Heart left ventricle (tissue), 16 donors: ENCODE results near the gene PNMA8A. TPM values are rescaled to one million over a fixed set of nuclear protein-coding genes. Genes with fewer than 3 reads are reported as not detected.
"Not testable (repeated sequence)": the region's sequence is repeated elsewhere in the genome, so short reads cannot be mapped to it uniquely, and the experiment has no call there.

Source experiments
- ATAC-seq, 4 donors: fragments of 200-7000 bp; cut with Tn5 transposase; one replicate each; pipeline ENCODE4 v1.9.1; 2020 to 2022; ENCODE audit warnings: moderate library complexity in 4 of 4, mild to moderate bottlenecking in 3 of 4, moderate number of reproducible peaks in 1 of 4
- DNase-seq, 5 donors: peaks; one replicate each; pipeline ENCODE4 v3.0.0-alpha.2; 2020
- H3K27ac ChIP-seq, 12 donors: fragments of 200-600 bp; sonication (generic) in 4 of 12; one replicate each; pipeline versions ENCODE4 v1.5.0 to v1.8.0; 2016 to 2022; ENCODE audit warnings: mild to moderate bottlenecking in 2 of 12
- H3K27me3 ChIP-seq, 9 donors: fragments of 200-600 bp; sonication (generic) in 2 of 9; one replicate each; pipeline versions ENCODE4 v1.5.1 to v1.8.0; 2016 to 2022; ENCODE audit warnings: mild to moderate bottlenecking in 3 of 9
- H3K36me3 ChIP-seq, 9 donors: fragments of 200-600 bp; sonication (generic) in 2 of 9; one replicate each; pipeline versions ENCODE4 v1.5.0 to v1.8.0; 2018 to 2022; ENCODE audit warnings: mild to moderate bottlenecking in 2 of 9
- H3K4me1 ChIP-seq, 12 donors: fragments of 200-600 bp; sonication (generic) in 4 of 12; one replicate each; pipeline versions ENCODE4 v1.5.0 to v1.8.0; 2016 to 2022; ENCODE audit warnings: mild to moderate bottlenecking in 3 of 12
- H3K4me3 ChIP-seq, 12 donors: fragments of 200-600 bp; sonication (generic) in 4 of 12; one replicate each; pipeline versions ENCODE4 v1.5.0 to v1.8.0; 2017 to 2022; ENCODE audit warnings: mild to moderate bottlenecking in 9 of 12, moderate library complexity in 4 of 12
- H3K9me3 ChIP-seq, 12 donors: fragments of 200-600 bp; sonication (generic) in 4 of 12; one replicate each; pipeline versions ENCODE4 v1.5.0 to v1.8.0; 2016 to 2022; ENCODE audit warnings: mild to moderate bottlenecking in 1 of 12
- CTCF ChIP-seq, 12 donors: fragments of 200-600 bp; sonication (generic) in 4 of 12; IDR thresholded peaks; one replicate each; pipeline versions ENCODE4 v1.5.0 to v1.8.0; 2018 to 2022; ENCODE audit warnings: antibody characterized with exemption in 12 of 12, mild to moderate bottlenecking in 5 of 12
- POLR2A ChIP-seq, 2 donors: fragments of 450-650 bp; IDR thresholded peaks; one replicate each; pipeline ENCODE4 v1.6.1; 2017; ENCODE audit warnings: antibody characterized with exemption in 2 of 2, mild to moderate bottlenecking in 2 of 2, moderate library complexity in 2 of 2
- WGBS, 4 donors: extraction: QIAGEN DNeasy Blood & Tissue Kit in 2 of 4; methylation state at CpG; one replicate each; pipeline versions ENCODE4 v1.1.5 to v1.1.7; 2013 to 2018; 5-methylcytosine and 5-hydroxymethylcytosine counted together
- intact Hi-C, 10 donors: fragments of 100-400 bp; cut with DNase I; formaldehyde crosslinking; loops; one replicate each; pipeline versions ENCODE4 v1.11.1 to v1.14.2; 2022
- polyA plus RNA-seq, 2 donors: library from polyadenylated mRNA; stranded (reverse); fragments of 200-250 nt; gene quantifications; one replicate each; pipeline ENCODE4 v1.2.3, GENCODE V29; 2013
- total RNA-seq, 9 donors: library from RNA; depleted of rRNA in 2 of 9; stranded (reverse); fragments of >200 nt in 2 of 9; fragmentation: NEBNext Ultra II Directional in 3 of 9; extraction: Animal tissue kit (Norgen Biotek cat#: 25700) in 3 of 9; gene quantifications; one replicate each; pipeline versions ENCODE4 v1.1.0 to v1.2.4, GENCODE V29; 2016 to 2023
- donor health status: ischemic (EF 13 %, LVEDD 7.1; RV severe dilation, severe dysfunction).
- donor health status: healthy with polysubstance abuse.
- donor health status: DM: no; HTN: yes; CAD: no.
- donor health status: DM: no; HTN: no; CAD: no.
- donor health status: ischemic (EF 25% LVEDD 6.9; RV normal size, moderate dysfunction).
- donor health status: ischemic (EF 25% LVEDD 5.7; RV mildly dilated, moderate dysfunction).
- donor health status: healthy.
- donor health status: DM: yes; HTN: yes; CAD: no.
- donor health status: ischemic (EF 35%, LVEDD 5.7; RV mildly dilated, moderate dysfunction).
- donor health status: nonischemic (EF 11% LVEDD 7.7; RV severe dilation, severe dysfunction).
- donor health status: DM: yes; HTN: yes; CAD: no.
- donor health status: PGD.
- donor health status: ischemic (EF 29% LVEDD 5.4; RV normal size, mild dysfunction).
- donor health status: nonischemic (EF 23%, LVEDD 6.1; RV moderate dilation, normal function).

Gene PNMA8A
- total and polyA plus RNA-seq, 11 donors = 2.1 to 12.1 (median 9.2) TPM

GRCh38 chr19:46447006-46447405 lies 24.4 kb downstream of the PNMA8A start:
- ATAC-seq (no peak), DNase-seq (no peak)
- H3K4me1 ChIP-seq = peaks cover 0 to 28% (median 10%) of the 10 kb centered on the region in 12 donors
- TF ChIP-seq POLR2A (IDR thresholded peaks at IDR 0.05) = no peak
- no peak for TF ChIP-seq CTCF (IDR thresholded peaks at IDR 0.05)
- H3K27ac ChIP-seq = peak overlapping the region in 3 of 12 donors; percentile 39 to 72 (median 65)
- intact Hi-C loops = no loop called here
- WGBS, 4 donors = 53 to 57% (median 54%) methylated on average over 3 of the region's 3 CpGs
- H3K4me3 ChIP-seq = no peak overlapping the region
- H3K9me3 ChIP-seq = peaks cover 0 to 11% (median 0%) of the 10 kb centered on the region in 12 donors
- H3K27me3 ChIP-seq = no peaks in the 10 kb centered on the region
- no peaks in the 10 kb centered on the region for H3K36me3 ChIP-seq

GRCh38 chr19:46446021-46446420 lies 25.3 kb downstream of the PNMA8A start:
- ATAC-seq = no peak
- Histone ChIP-seq H3K4me3 (no peak overlapping the region), H3K36me3 (no peaks in the 10 kb centered on the region), H3K4me1 (peaks cover 0 to 23% (median 7%) of the 10 kb centered on the region in 12 donors), H3K27ac (no peak overlapping the region), H3K27me3 (no peaks in the 10 kb centered on the region), H3K9me3 (peaks cover 0 to 11% (median 0%) of the 10 kb centered on the region in 12 donors)
- TF ChIP-seq POLR2A (IDR thresholded peaks at IDR 0.05) (no peak), CTCF (IDR thresholded peaks at IDR 0.05) (no peak)
- DNase-seq = no peak
- intact Hi-C loops = no loop called here
- WGBS, 4 donors = 87 to 91% (median 89%) methylated on average over 15 of the region's 15 CpGs

- Histone ChIP-seq H3K4me1 (peaks cover 0 to 19% (median 7%) of the 10 kb centered on the region in 12 donors), H3K9me3 (no peaks in the 10 kb centered on the region), H3K27ac (peak overlapping the region in 1 of 12 donors; percentile 18), H3K27me3 (no peaks in the 10 kb centered on the region), H3K36me3 (no peaks in the 10 kb centered on the region), H3K4me3 (no peak overlapping the region)
- intact Hi-C loops = no loop called here
- WGBS, 4 donors = 55 to 63% (median 57%) methylated on average over 8 of the region's 8 CpGs
- TF ChIP-seq POLR2A (IDR thresholded peaks at IDR 0.05) = no peak
- no peak for TF ChIP-seq CTCF (IDR thresholded peaks at IDR 0.05)
- DNase-seq (no peak), ATAC-seq (peak in 1 of 4 donors; percentile 32)
Observed at GRCh38 chr19:46442808-46443450, 28.4 kb downstream of the PNMA8A start.

GRCh38 chr19:46441866-46442265 lies 29.5 kb downstream of the PNMA8A start:
- WGBS, 4 donors = 45 to 75% (median 70%) methylated on average over 1 of the region's 1 CpG
- H3K27ac ChIP-seq = peak overlapping the region in 1 of 12 donors; percentile 14

GRCh38 chr19:46435689-46436088 lies 35.7 kb downstream of the PNMA8A start:
- DNase-seq, H3K36me3 ChIP-seq, ATAC-seq, H3K27ac ChIP-seq, intact Hi-C loops, H3K4me3 ChIP-seq, H3K4me1 ChIP-seq, H3K9me3 ChIP-seq: not testable (repeated sequence)
- H3K27me3 ChIP-seq = peaks cover 0 to 16% (median 0%) of the 10 kb centered on the region in 9 donors
- WGBS, 4 donors = 92 to 99% (median 95%) methylated on average over 4 of the region's 4 CpGs

More at GRCh38 chr19:46441866-46442265, 29.5 kb downstream of the PNMA8A start:
- intact Hi-C loops = no loop called here
- ATAC-seq (no peak), DNase-seq (no peak)
- H3K4me1 ChIP-seq = peaks cover 0 to 19% (median 7%) of the 10 kb centered on the region in 12 donors
- no peaks in the 10 kb centered on the region for H3K36me3 ChIP-seq
- H3K27me3 ChIP-seq = no peaks in the 10 kb centered on the region
- TF ChIP-seq CTCF (IDR thresholded peaks at IDR 0.05) (no peak), POLR2A (IDR thresholded peaks at IDR 0.05) (no peak)
- no peak overlapping the region for H3K4me3 ChIP-seq
- H3K9me3 ChIP-seq = no peaks in the 10 kb centered on the region
